Measurements from ENCODE around the gene FAM110A.

GRCh38 chr20:871436-871835, 37.9 kb downstream of the FAM110A start:
- TF ChIP-seq CTCF (IDR thresholded peaks at IDR 0.05) (no peak), EZH2 (IDR thresholded peaks at IDR 0.05; ENCODE audit: borderline replicate concordance, insufficient read depth, low read depth, low read length, poor library complexity, severe bottlenecking) (no peak)

Measured in B cell (primary cell).